Subcutaneous abdominal adipose tissue (tissue), 5 donors: ENCODE results near the gene PRKCH.

Source experiments
- H3K27ac ChIP-seq: one replicate; pipeline ENCODE4 v1.7.0; 2013; ENCODE audit warnings: low read depth, mild to moderate bottlenecking, inconsistent platforms, low read length, moderate library complexity
- H3K27me3 ChIP-seq, 5 donors: one replicate each; pipeline ENCODE4 v1.7.0; 2013; ENCODE audit warnings: low read length in 5 of 5, inconsistent platforms in 1 of 5; ENCODE audit not compliant: control insufficient read depth in 5 of 5, insufficient read depth in 4 of 5
- H3K36me3 ChIP-seq, 5 donors: one replicate each; pipeline ENCODE4 v1.7.0; 2013; ENCODE audit warnings: low read length in 5 of 5; ENCODE audit not compliant: control insufficient read depth in 5 of 5, insufficient read depth in 5 of 5
- H3K4me1 ChIP-seq, 5 donors: one replicate each; pipeline ENCODE4 v1.7.0; 2013; ENCODE audit warnings: low read length in 5 of 5, mild to moderate bottlenecking in 3 of 5, moderate library complexity in 1 of 5; ENCODE audit not compliant: control insufficient read depth in 5 of 5, insufficient read depth in 5 of 5
- H3K4me3 ChIP-seq, 5 donors: one replicate each; pipeline ENCODE4 v1.7.0; 2013; ENCODE audit warnings: low read length in 5 of 5, low read depth in 1 of 5
- H3K9ac ChIP-seq, 5 donors: one replicate each; pipeline ENCODE4 v1.7.0; 2013; ENCODE audit warnings: low read length in 5 of 5, mild to moderate bottlenecking in 4 of 5, moderate library complexity in 3 of 5
- H3K9me3 ChIP-seq, 5 donors: one replicate each; pipeline ENCODE4 v1.7.0; 2013; ENCODE audit warnings: low read length in 5 of 5; ENCODE audit not compliant: control insufficient read depth in 5 of 5
- donor health status: healthy.
- donor health status: healthy.
- donor health status: healthy.
- donor health status: healthy.
- donor health status: healthy.

PRKCH gene

GRCh38 chr14:61394542-61394941, 73.2 kb downstream of the PRKCH start:
- Histone ChIP-seq H3K4me1 (peaks cover 0 to 7% (median 0%) of the 10 kb centered on the region in 5 donors), H3K4me3 (no peak overlapping the region), H3K9ac (no peak overlapping the region), H3K36me3 (no peaks in the 10 kb centered on the region), H3K27me3 (no peaks in the 10 kb centered on the region), H3K27ac (no peak overlapping the region), H3K9me3 (no peaks in the 10 kb centered on the region)

- no peak overlapping the region for H3K9ac ChIP-seq
- H3K4me3 ChIP-seq, result no peak overlapping the region
- H3K4me1 ChIP-seq, result peaks cover 0 to 4% (median 0%) of the 10 kb centered on the region in 5 donors
- no peaks in the 10 kb centered on the region for H3K36me3 ChIP-seq
- no peaks in the 10 kb centered on the region for H3K9me3 ChIP-seq
- no peaks in the 10 kb centered on the region for H3K27me3 ChIP-seq
- H3K27ac ChIP-seq, result no peak overlapping the region
These were observed 73.8 kb downstream of the PRKCH start for GRCh38 chr14:61395115-61395725.

GRCh38 chr14:61396279-61396678, 74.9 kb downstream of the PRKCH start:
- no peak overlapping the region for H3K27ac ChIP-seq
- no peaks in the 10 kb centered on the region for H3K36me3 ChIP-seq
- peaks cover 0 to under 1% (median 0%) of the 10 kb centered on the region in 5 donors for H3K4me1 ChIP-seq
- no peak overlapping the region for H3K4me3 ChIP-seq
- H3K9me3 ChIP-seq, result no peaks in the 10 kb centered on the region
- no peak overlapping the region for H3K9ac ChIP-seq
- H3K27me3 ChIP-seq, result no peaks in the 10 kb centered on the region

- Histone ChIP-seq H3K9ac (no peak overlapping the region), H3K9me3 (no peaks in the 10 kb centered on the region), H3K4me1 (no peaks in the 10 kb centered on the region)
These were observed 75.3 kb downstream of the PRKCH start for GRCh38 chr14:61396694-61397093.

GRCh38 chr14:61397615-61398014, 76.2 kb downstream of the PRKCH start:
- H3K27ac ChIP-seq, result no peak overlapping the region
- no peak overlapping the region for H3K4me3 ChIP-seq
- H3K36me3 ChIP-seq, result no peaks in the 10 kb centered on the region
- H3K4me1 ChIP-seq, result no peaks in the 10 kb centered on the region
- H3K27me3 ChIP-seq, result no peaks in the 10 kb centered on the region
- no peak overlapping the region for H3K9ac ChIP-seq
- no peaks in the 10 kb centered on the region for H3K9me3 ChIP-seq

More at GRCh38 chr14:61396694-61397093, 75.3 kb downstream of the PRKCH start:
- Histone ChIP-seq H3K4me3 (no peak overlapping the region), H3K27ac (no peak overlapping the region), H3K27me3 (no peaks in the 10 kb centered on the region), H3K36me3 (no peaks in the 10 kb centered on the region)

- Histone ChIP-seq H3K27me3 (no peaks in the 10 kb centered on the region), H3K36me3 (no peaks in the 10 kb centered on the region), H3K27ac (no peak overlapping the region), H3K4me3 (no peak overlapping the region), H3K4me1 (no peaks in the 10 kb centered on the region), H3K9me3 (no peaks in the 10 kb centered on the region), H3K9ac (no peak overlapping the region)
These were observed 76.8 kb downstream of the PRKCH start for GRCh38 chr14:61398221-61398620.

GRCh38 chr14:61399365-61399764, 78.0 kb downstream of the PRKCH start:
- Histone ChIP-seq H3K27me3 (no peaks in the 10 kb centered on the region), H3K4me1 (no peaks in the 10 kb centered on the region), H3K36me3 (no peaks in the 10 kb centered on the region), H3K9ac (no peak overlapping the region), H3K4me3 (no peak overlapping the region), H3K9me3 (no peaks in the 10 kb centered on the region), H3K27ac (no peak overlapping the region)

GRCh38 chr14:61401461-61401860, 80.1 kb downstream of the PRKCH start:
- Histone ChIP-seq H3K9me3 (no peaks in the 10 kb centered on the region), H3K36me3 (no peaks in the 10 kb centered on the region), H3K4me3 (no peak overlapping the region)

GRCh38 chr14:61403411-61403810, 82.0 kb downstream of the PRKCH start:
- Histone ChIP-seq H3K27ac (no peak overlapping the region), H3K36me3 (no peaks in the 10 kb centered on the region), H3K9me3 (no peaks in the 10 kb centered on the region), H3K9ac (no peak overlapping the region), H3K4me1 (peaks cover 0 to 3% (median 0%) of the 10 kb centered on the region in 5 donors), H3K4me3 (no peak overlapping the region), H3K27me3 (no peaks in the 10 kb centered on the region)

More at GRCh38 chr14:61401461-61401860, 80.1 kb downstream of the PRKCH start:
- H3K4me1 ChIP-seq, result peaks cover 0 to 3% (median 0%) of the 10 kb centered on the region in 5 donors
- no peak overlapping the region for H3K9ac ChIP-seq
- H3K27me3 ChIP-seq, result no peaks in the 10 kb centered on the region
- no peak overlapping the region for H3K27ac ChIP-seq

- H3K9me3 ChIP-seq, result no peaks in the 10 kb centered on the region
- H3K27ac ChIP-seq, result no peak overlapping the region
- H3K36me3 ChIP-seq, result no peaks in the 10 kb centered on the region
- H3K4me1 ChIP-seq, result peaks cover 0 to 3% (median 0%) of the 10 kb centered on the region in 5 donors
- no peaks in the 10 kb centered on the region for H3K27me3 ChIP-seq
- no peak overlapping the region for H3K4me3 ChIP-seq
- no peak overlapping the region for H3K9ac ChIP-seq
These were observed 83.3 kb downstream of the PRKCH start for GRCh38 chr14:61404637-61405036.
